Measurements from ENCODE around the gene UBE2L5.

DNA sequence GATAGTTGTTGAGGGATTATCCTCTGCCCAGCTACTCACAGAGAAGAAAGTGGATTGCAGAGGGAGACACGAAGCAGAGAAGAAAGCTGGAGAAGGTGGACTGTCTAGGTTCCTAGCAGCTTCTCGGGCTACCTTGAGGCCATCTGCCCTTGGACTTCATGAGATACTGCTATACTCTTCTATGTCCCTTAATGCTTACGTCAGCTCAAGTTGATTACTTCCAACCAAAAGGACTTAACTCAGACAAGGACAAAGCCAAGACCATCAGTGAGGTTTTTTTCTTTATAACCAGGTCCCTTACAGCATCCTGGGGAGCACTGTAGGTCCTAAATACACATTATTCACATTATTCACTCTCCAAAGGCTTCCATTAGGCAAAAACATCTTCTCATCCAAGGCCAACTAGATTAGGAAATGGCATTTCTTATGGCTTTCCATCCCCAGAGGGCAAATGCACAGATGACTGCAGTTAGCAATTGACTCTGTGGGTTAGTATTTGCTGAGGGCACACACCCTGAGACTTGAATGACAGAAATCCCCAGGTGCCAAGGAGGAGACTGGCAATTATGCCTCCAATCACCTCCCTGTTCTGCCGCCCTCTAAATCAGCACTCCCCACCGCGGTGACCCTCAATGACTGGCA lies 4.1 kb upstream of the UBE2L5 start:
- no peak for TF ChIP-seq POLR2A (IDR thresholded peaks at IDR 0.05)
- TF ChIP-seq, protein P1, sequence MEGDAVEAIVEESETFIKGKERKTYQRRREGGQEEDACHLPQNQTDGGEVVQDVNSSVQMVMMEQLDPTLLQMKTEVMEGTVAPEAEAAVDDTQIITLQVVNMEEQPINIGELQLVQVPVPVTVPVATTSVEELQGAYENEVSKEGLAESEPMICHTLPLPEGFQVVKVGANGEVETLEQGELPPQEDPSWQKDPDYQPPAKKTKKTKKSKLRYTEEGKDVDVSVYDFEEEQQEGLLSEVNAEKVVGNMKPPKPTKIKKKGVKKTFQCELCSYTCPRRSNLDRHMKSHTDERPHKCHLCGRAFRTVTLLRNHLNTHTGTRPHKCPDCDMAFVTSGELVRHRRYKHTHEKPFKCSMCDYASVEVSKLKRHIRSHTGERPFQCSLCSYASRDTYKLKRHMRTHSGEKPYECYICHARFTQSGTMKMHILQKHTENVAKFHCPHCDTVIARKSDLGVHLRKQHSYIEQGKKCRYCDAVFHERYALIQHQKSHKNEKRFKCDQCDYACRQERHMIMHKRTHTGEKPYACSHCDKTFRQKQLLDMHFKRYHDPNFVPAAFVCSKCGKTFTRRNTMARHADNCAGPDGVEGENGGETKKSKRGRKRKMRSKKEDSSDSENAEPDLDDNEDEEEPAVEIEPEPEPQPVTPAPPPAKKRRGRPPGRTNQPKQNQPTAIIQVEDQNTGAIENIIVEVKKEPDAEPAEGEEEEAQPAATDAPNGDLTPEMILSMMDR (IDR thresholded peaks at IDR 0.05) = no peak
